ENCODE data around the gene TOM1. TPM values are rescaled to one million over a fixed set of nuclear protein-coding genes. Genes with fewer than 3 reads are reported as not detected.

The TOM1 gene
- total RNA-seq, 1 donor: 118 TPM

GRCh38 chr22:35380537-35381423 is 81.1 kb downstream of the TOM1 start, which contains the start of gene HMOX1:
HMOX1 (plus strand) TSS chr22:35381096; CDS start chr22:35381174, 78 bp downstream.
- H2AFZ ChIP-seq (ENCODE audit: low read length): peak within 1 kb of the TSS; percentile 88
- H3K36me3 ChIP-seq (ENCODE audit: insufficient read depth, low read length): peaks cover 22% of the 10 kb centered on the region
- H3K4me3 ChIP-seq (ENCODE audit: insufficient read depth, low read length): peak within 1 kb of the TSS; percentile 87
- no peaks in the 10 kb centered on the region for H3K27me3 ChIP-seq (ENCODE audit: insufficient read depth, low read length)
- peaks cover 4% of the 10 kb centered on the region for H4K20me1 ChIP-seq (ENCODE audit: insufficient read depth, low read length)
- peaks cover 41% of the 10 kb centered on the region for H3K79me2 ChIP-seq (ENCODE audit: insufficient read depth, low read length)
- DNase-seq (ENCODE audit: insufficient read length, low spot score, missing footprints): peak; percentile 97
- no peaks in the 10 kb centered on the region for H3K9me3 ChIP-seq (ENCODE audit: low read depth, low read length)
- peak within 1 kb of the TSS; percentile 95 for H3K4me2 ChIP-seq (ENCODE audit: insufficient read depth, low read length)
- peaks cover 45% of the 10 kb centered on the region for H3K4me1 ChIP-seq (ENCODE audit: insufficient read depth, low read length)
- TF ChIP-seq CTCF (IDR thresholded peaks at IDR 0.05; ENCODE audit: extremely low read depth, low read depth, low read length): no peak
- peak within 1 kb of the TSS; percentile 86 for H3K27ac ChIP-seq (ENCODE audit: low read depth, low read length)

- peak overlapping the region; percentile 88 for H2AFZ ChIP-seq (ENCODE audit: low read length)
- H3K79me2 ChIP-seq (ENCODE audit: insufficient read depth, low read length): peaks cover 41% of the 10 kb centered on the region
- H4K20me1 ChIP-seq (ENCODE audit: insufficient read depth, low read length): peaks cover 4% of the 10 kb centered on the region
- no peaks in the 10 kb centered on the region for H3K27me3 ChIP-seq (ENCODE audit: insufficient read depth, low read length)
- peak overlapping the region; percentile 86 for H3K27ac ChIP-seq (ENCODE audit: low read depth, low read length)
- H3K4me1 ChIP-seq (ENCODE audit: insufficient read depth, low read length): peaks cover 38% of the 10 kb centered on the region
- H3K9me3 ChIP-seq (ENCODE audit: low read depth, low read length): no peaks in the 10 kb centered on the region
- peaks cover 26% of the 10 kb centered on the region for H3K36me3 ChIP-seq (ENCODE audit: insufficient read depth, low read length)
- peak overlapping the region; percentile 87 for H3K4me3 ChIP-seq (ENCODE audit: insufficient read depth, low read length)
- TF ChIP-seq CTCF (IDR thresholded peaks at IDR 0.05; ENCODE audit: extremely low read depth, low read depth, low read length): no peak
- peak overlapping the region; percentile 95 for H3K4me2 ChIP-seq (ENCODE audit: insufficient read depth, low read length)
- DNase-seq (ENCODE audit: insufficient read length, low spot score, missing footprints): peak; percentile 65
Measured at GRCh38 chr22:35381424-35382009, 81.8 kb downstream of the TOM1 start.

GRCh38 chr22:35383679-35384071 is 84.0 kb downstream of the TOM1 start:
- H3K79me2 ChIP-seq (ENCODE audit: insufficient read depth, low read length): peaks cover 41% of the 10 kb centered on the region
- no peak overlapping the region for H3K4me3 ChIP-seq (ENCODE audit: insufficient read depth, low read length)
- H3K4me2 ChIP-seq (ENCODE audit: insufficient read depth, low read length): no peak overlapping the region

More at GRCh38 chr22:35383679-35384071, 84.0 kb downstream of the TOM1 start:
- no peak for DNase-seq (ENCODE audit: insufficient read length, low spot score, missing footprints)
- Histone ChIP-seq H3K36me3 (ENCODE audit: insufficient read depth, low read length) (peaks cover 46% of the 10 kb centered on the region), H3K9me3 (ENCODE audit: low read depth, low read length) (no peaks in the 10 kb centered on the region), H2AFZ (ENCODE audit: low read length) (no peak overlapping the region), H3K4me1 (ENCODE audit: insufficient read depth, low read length) (peaks cover 25% of the 10 kb centered on the region), H4K20me1 (ENCODE audit: insufficient read depth, low read length) (peaks cover 4% of the 10 kb centered on the region), H3K27me3 (ENCODE audit: insufficient read depth, low read length) (no peaks in the 10 kb centered on the region), H3K27ac (ENCODE audit: low read depth, low read length) (no peak overlapping the region)
- TF ChIP-seq CTCF (IDR thresholded peaks at IDR 0.05; ENCODE audit: extremely low read depth, low read depth, low read length): no peak
